B cell (primary cell): ENCODE results near the gene PTCRA. TPM values are rescaled to one million over a fixed set of nuclear protein-coding genes. Genes with fewer than 3 reads are reported as not detected.

ENCODE experiments used
- ATAC-seq: fragments of 200-7000 bp; cut with Tn5 transposase; one replicate; pipeline ENCODE4 v1.10.0; 2021; ENCODE audit warnings: low read depth, mild to moderate bottlenecking, moderate number of reproducible peaks, moderate library complexity
- CTCF ChIA-PET: fragments of 350-600 bp; sonication (Branson Sonifier 250); formaldehyde crosslinking; loops from one replicate; lab custom pipeline; 2021; ENCODE audit warnings: antibody characterized with exemption, inconsistent platforms; lab: Charles Lee
- POLR2A ChIA-PET: fragments of 350-600 bp; sonication (Branson Sonifier 250); formaldehyde crosslinking; loops from one replicate; lab custom pipeline; 2021; ENCODE audit warnings: antibody characterized with exemption; lab: Charles Lee
- DNase-seq: peaks from one replicate; pipeline ENCODE4 v3.0.0; 2013
- H2AFZ ChIP-seq: 2 replicates; pipeline ENCODE4 v1.6.1; 2012; ENCODE audit warnings: mild to moderate bottlenecking, low read depth, low read length; ENCODE audit not compliant: insufficient read depth, poor library complexity, severe bottlenecking
- H3K27ac ChIP-seq, 2 donors: 1 replicate in 1 of 2; 2 replicates in 1 of 2; pipeline ENCODE4 v1.5.1; 2012 to 2013; ENCODE audit warnings: low read length in 2 of 2, mild to moderate bottlenecking in 2 of 2, moderate library complexity in 1 of 2
- H3K27me3 ChIP-seq, 4 experiments: fragments of 200-600 bp in 1 of 4; sonication (generic) in 1 of 4; replicated peaks in 1 of 4; 1 replicate in 2 of 4; 2 replicates in 2 of 4; pipeline versions ENCODE4 v1.6.1 to v1.7.0; 2013 to 2016; ENCODE audit warnings: low read length in 3 of 4, mild to moderate bottlenecking in 2 of 4, mixed read lengths in 1 of 4, moderate library complexity in 1 of 4; ENCODE audit not compliant: insufficient read depth in 4 of 4, control insufficient read depth in 3 of 4; ENCODE audit errors: control extremely low read depth in 1 of 4
- H3K36me3 ChIP-seq, 2 experiments: replicated peaks in 1 of 2; 1 replicate in 1 of 2; 2 replicates in 1 of 2; pipeline versions ENCODE4 v1.6.1 to v1.7.1; 2013; ENCODE audit warnings: low read length in 1 of 2; ENCODE audit not compliant: insufficient read depth in 2 of 2, control insufficient read depth in 1 of 2; ENCODE audit errors: control extremely low read depth in 1 of 2, extremely low read depth in 1 of 2
- H3K4me1 ChIP-seq, 2 donors: fragments of 200-600 bp in 1 of 2; sonication (generic) in 1 of 2; 1 replicate in 1 of 2; 2 replicates in 1 of 2; pipeline versions ENCODE4 v1.5.1 to v1.6.1; 2013 to 2017; ENCODE audit warnings: low read length in 2 of 2; ENCODE audit not compliant: control insufficient read depth in 2 of 2, insufficient read depth in 2 of 2
- H3K4me2 ChIP-seq: replicated peaks from 2 replicates; pipeline ENCODE3; 2012; ENCODE audit warnings: mild to moderate bottlenecking, low read depth, low read length; ENCODE audit not compliant: poor library complexity, severe bottlenecking
- H3K4me3 ChIP-seq, 5 experiments: fragments of 200-600 bp in 1 of 5; sonication (generic) in 1 of 5; 1 replicate in 3 of 5; 2 replicates in 2 of 5; pipeline versions ENCODE4 v1.5.1 to v1.7.0; 2011 to 2016; ENCODE audit warnings: low read length in 4 of 5, mild to moderate bottlenecking in 4 of 5, low read depth in 2 of 5, control low read depth in 1 of 5, moderate library complexity in 1 of 5; ENCODE audit not compliant: insufficient read depth in 1 of 5; ENCODE audit errors: control extremely low read depth in 1 of 5, extremely low read depth in 1 of 5
- H3K79me2 ChIP-seq: fragments of 200-600 bp; sonication (generic); one replicate; pipeline ENCODE4 v1.6.0; 2016; ENCODE audit warnings: low read length; ENCODE audit not compliant: control insufficient read depth, insufficient read depth
- H3K9ac ChIP-seq: fragments of 200-600 bp; sonication (generic); 2 replicates; pipeline ENCODE4 v1.6.1; 2017; ENCODE audit warnings: mild to moderate bottlenecking, low read length, moderate library complexity
- H3K9me3 ChIP-seq, 3 donors: one replicate each; pipeline versions ENCODE4 v1.6.1 to v1.7.1; 2013; ENCODE audit warnings: low read length in 2 of 3; ENCODE audit not compliant: control insufficient read depth in 2 of 3, insufficient read depth in 1 of 3; ENCODE audit errors: control extremely low read depth in 1 of 3
- H4K20me1 ChIP-seq: 2 replicates; pipeline ENCODE4 v1.6.0; 2012; ENCODE audit warnings: mild to moderate bottlenecking, low read length; ENCODE audit not compliant: insufficient read depth, control insufficient read depth, poor library complexity, severe bottlenecking
- H3K27ac Mint-ChIP-seq: one replicate; pipeline ENCODE4 v1.8.0; 2021; ENCODE audit warnings: mixed read lengths
- H3K27me3 Mint-ChIP-seq: one replicate; pipeline ENCODE4 v1.8.0; 2021; ENCODE audit warnings: mixed read lengths
- H3K4me1 Mint-ChIP-seq: one replicate; pipeline ENCODE4 v1.8.0; 2021; ENCODE audit warnings: mixed read lengths
- H3K4me3 Mint-ChIP-seq: one replicate; pipeline ENCODE4 v1.8.0; 2021; ENCODE audit warnings: mixed read lengths
- H3K9me3 Mint-ChIP-seq: one replicate; pipeline ENCODE4 v1.8.0; 2022; ENCODE audit warnings: mixed read lengths; ENCODE audit not compliant: insufficient read depth
- CTCF ChIP-seq: fragments of 200-600 bp; IDR thresholded peaks from one replicate; pipeline ENCODE4 v1.8.0; 2022; ENCODE audit warnings: antibody characterized with exemption, mild to moderate bottlenecking
- EZH2 ChIP-seq: IDR thresholded peaks from 2 replicates; pipeline ENCODE4 v1.6.1; 2012; ENCODE audit warnings: borderline replicate concordance, low read depth, mild to moderate bottlenecking, moderate library complexity, low read length; ENCODE audit not compliant: insufficient read depth, poor library complexity, severe bottlenecking
- WGBS: methylation state at CpG from one replicate; pipeline ENCODE4 v1.1.5; 2013; ENCODE audit warnings: missing lambda C conversion rate; ENCODE audit not compliant: insufficient coverage; 5-methylcytosine and 5-hydroxymethylcytosine counted together
- intact Hi-C: fragments of 100-400 bp; cut with micrococcal nuclease; formaldehyde crosslinking; loops from one replicate; pipeline ENCODE4 v1.10.0; 2022
- polyA plus RNA-seq: library from polyadenylated mRNA; depleted of rRNA; stranded (reverse); fragments of >200 nt; gene quantifications from 2 replicates; pipeline ENCODE4 v1.2.3, GENCODE V29; 2012
- total RNA-seq, 2 donors: library from RNA; stranded (reverse); fragments of 120-200 nt in 1 of 2; gene quantifications; 1 replicate in 1 of 2; 2 replicates in 1 of 2; pipeline versions ENCODE4 v1.2.3 to v1.2.4, GENCODE V29; 2013 to 2022

The PTCRA gene
- total and polyA plus RNA-seq, 2 donors (not counting 1 experiment from before 2014, with no cell fraction given) = not detected

DNA sequence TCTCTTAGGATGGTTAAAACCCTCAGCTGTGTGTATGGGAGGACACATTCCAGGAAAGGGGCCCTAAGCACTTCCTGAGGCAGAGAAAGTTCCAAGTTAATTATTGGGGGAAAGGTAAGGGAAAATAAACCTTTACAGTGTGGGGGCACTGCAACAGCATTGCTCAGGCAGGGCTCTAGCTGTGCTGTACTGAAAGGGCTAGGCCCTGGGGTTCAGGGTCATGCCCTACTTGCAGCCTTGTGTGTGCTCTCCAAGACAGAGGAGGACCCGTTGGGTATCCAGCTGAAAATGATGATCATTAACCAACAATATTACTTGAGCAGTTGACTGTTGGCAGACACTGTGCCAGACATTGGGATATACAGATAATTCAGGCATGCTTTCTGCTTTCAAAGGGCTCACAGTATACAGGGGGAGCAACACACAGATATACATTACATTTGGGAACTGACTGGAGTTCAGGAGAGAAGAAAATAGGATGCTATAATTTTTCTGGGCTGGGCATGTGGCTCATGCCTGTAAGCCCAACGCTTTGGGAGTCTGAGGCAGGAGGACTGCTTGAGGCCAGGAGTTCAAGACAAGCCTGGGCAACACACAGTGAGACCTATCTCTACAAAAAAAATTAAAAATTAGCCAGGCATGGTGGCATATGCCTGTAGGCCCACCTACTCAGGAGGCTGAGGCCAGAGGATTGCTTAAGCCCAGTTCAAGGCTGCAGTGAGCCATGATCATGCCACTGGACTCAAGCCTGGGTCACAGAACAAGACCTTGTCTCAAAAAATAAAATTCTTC, 45.5 kb upstream of the PTCRA start:
- Histone ChIP-seq H3K9me3 (no peaks in the 10 kb centered on the region), H3K79me2 (no peaks in the 10 kb centered on the region), H3K4me1 (no peaks in the 10 kb centered on the region), H2AFZ (no peak overlapping the region), H3K4me2 (no peak overlapping the region), H3K27me3 (no peaks in the 10 kb centered on the region), H4K20me1 (no peaks in the 10 kb centered on the region), H3K36me3 (peaks cover 2 to 19% of the 10 kb centered on the region in 2 experiments), H3K27ac (no peak overlapping the region), H3K9ac (no peak overlapping the region), H3K4me3 (no peak overlapping the region)
- H3K4me1 Mint-ChIP-seq = peaks cover 3% of the 10 kb centered on the region
- ATAC-seq (no peak), DNase-seq (no peak)
- no peak overlapping the region for H3K27ac Mint-ChIP-seq
- POLR2A ChIA-PET = interaction anchor here (0.6 kb wide), 1 partner anchor 25 kb away, joined by 3 read pairs; no protein-coding TSS in a partner anchor
- intact Hi-C loops = loop anchor here (10.0 kb wide), 1 partner anchor 656 kb away; the partner anchor contains the start of gene MRPS10
- CTCF ChIA-PET = no interaction called here
- no peaks in the 10 kb centered on the region for H3K27me3 Mint-ChIP-seq
- no peak for TF ChIP-seq CTCF
- TF ChIP-seq EZH2 = no peak
- no peaks in the 10 kb centered on the region for H3K9me3 Mint-ChIP-seq
- no peak overlapping the region for H3K4me3 Mint-ChIP-seq
- WGBS = 90% methylated on average over 2 of the region's 2 CpGs

DNA sequence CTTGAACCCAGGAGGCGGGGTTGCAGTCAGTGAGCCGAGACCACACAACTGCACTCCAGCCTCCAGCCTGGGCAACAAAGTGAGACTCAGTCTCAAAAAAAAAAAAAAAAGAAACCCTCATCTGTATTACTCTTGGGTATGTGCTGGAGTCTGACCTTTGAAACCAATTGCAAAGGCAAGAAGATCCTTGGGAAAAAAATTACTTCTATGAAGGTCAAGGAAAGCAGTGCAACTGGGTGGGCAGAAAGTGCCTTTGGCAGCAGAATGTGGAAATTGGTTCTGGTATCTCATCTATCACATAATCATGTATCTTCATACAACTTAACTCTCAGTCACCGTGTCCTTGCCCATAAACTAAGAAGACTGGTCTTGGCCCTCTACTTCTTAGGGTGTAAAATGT, 44.1 kb upstream of the PTCRA start:
- POLR2A ChIA-PET = no interaction called here
- Histone ChIP-seq H3K9ac (no peak overlapping the region), H4K20me1 (no peaks in the 10 kb centered on the region), H3K27ac (no peak overlapping the region), H3K27me3 (no peaks in the 10 kb centered on the region), H3K9me3 (no peaks in the 10 kb centered on the region), H3K4me1 (no peaks in the 10 kb centered on the region), H3K79me2 (no peaks in the 10 kb centered on the region), H2AFZ (no peak overlapping the region), H3K4me2 (no peak overlapping the region), H3K36me3 (peaks cover 2 to 11% of the 10 kb centered on the region in 2 experiments), H3K4me3 (no peak overlapping the region)
- Mint-ChIP-seq H3K9me3 (no peaks in the 10 kb centered on the region), H3K4me3 (no peak overlapping the region), H3K27me3 (no peaks in the 10 kb centered on the region), H3K4me1 (peaks cover 3% of the 10 kb centered on the region), H3K27ac (peak overlapping the region; percentile 37)
- no peak for TF ChIP-seq CTCF
- TF ChIP-seq EZH2 = no peak
- no peak for DNase-seq
- ATAC-seq = no peak
- WGBS = no CpG with 5 or more reads among the region's 3 CpGs
- intact Hi-C loops = loop anchor here (10.0 kb wide), 1 partner anchor 657 kb away; the partner anchor contains the start of gene MRPS10
- CTCF ChIA-PET = no interaction called here
